Endothelial cell of umbilical vein (primary cell): Measurements from ENCODE around the gene DDX42. TPM values are rescaled to one million over a fixed set of nuclear protein-coding genes. Genes with fewer than 3 reads are reported as not detected.

Experiments
- BruUV-seq: library from RNA; stranded (reverse); fragments of 400-500 nt; replicated peaks from 2 replicates; lab custom pipeline; 2021; lab: Mats Ljungman, UMichigan
- CTCF ChIA-PET: fragments of 300-600, 350-600 bp; sonication (Branson Sonifier 250); formaldehyde crosslinking; loops from one replicate; lab custom pipeline; 2021; ENCODE audit warnings: antibody characterized with exemption, inconsistent platforms; lab: Charles Lee
- POLR2A ChIA-PET: fragments of 300-600, 350-600 bp; sonication (Branson Sonifier 250); formaldehyde crosslinking; loops from one replicate; lab custom pipeline; 2021; ENCODE audit warnings: antibody characterized with exemption, inconsistent platforms; lab: Charles Lee
- DNase-seq: peaks from one replicate; pipeline ENCODE4 v3.0.0-alpha.2; 2011; ENCODE audit warnings: low read depth, low spot score
- FAIRE-seq: peaks from 2 replicates; lab custom pipeline; 2011; peaks lifted over from hg19 to GRCh38; lab: Jason Lieb, UNC
- H2AFZ ChIP-seq: 2 replicates; pipeline ENCODE4 v1.6.0; 2012; ENCODE audit warnings: low read depth, low read length, control low read depth, inconsistent platforms
- H3K27ac ChIP-seq: 2 replicates; pipeline ENCODE4 v1.5.1; 2011; ENCODE audit warnings: low read depth, mild to moderate bottlenecking, control low read depth, low read length, moderate library complexity; ENCODE audit not compliant: insufficient read depth
- H3K27me3 ChIP-seq, 2 experiments: 2 replicates each; pipeline versions ENCODE4 v1.6.0 to v1.6.1; 2011; ENCODE audit warnings: low read length in 2 of 2, mixed read lengths in 1 of 2; ENCODE audit not compliant: control insufficient read depth in 2 of 2, insufficient read depth in 2 of 2
- H3K36me3 ChIP-seq, 2 experiments: 2 replicates in 1 of 2; 3 replicates in 1 of 2; pipeline ENCODE4 v1.5.1; 2011; ENCODE audit warnings: low read length in 2 of 2, mild to moderate bottlenecking in 1 of 2, moderate library complexity in 1 of 2; ENCODE audit not compliant: control insufficient read depth in 2 of 2, insufficient read depth in 2 of 2; ENCODE audit errors: extremely low read depth in 1 of 2
- H3K4me1 ChIP-seq: 3 replicates; pipeline ENCODE4 v1.5.1; 2011; ENCODE audit warnings: mild to moderate bottlenecking, low read length; ENCODE audit not compliant: control insufficient read depth, insufficient read depth; ENCODE audit errors: extremely low read depth
- H3K4me2 ChIP-seq: 2 replicates; pipeline ENCODE4 v1.6.1; 2011; ENCODE audit warnings: low read length, control low read depth, mixed read lengths; ENCODE audit not compliant: insufficient read depth
- H3K4me3 ChIP-seq, 3 experiments: fragments of 200-600 bp in 1 of 3; sonication (generic), shearing (Covaris generic) in 1 of 3; replicated peaks in 1 of 3; 2 replicates each; pipeline ENCODE4 v1.5.1; 2011 to 2016; ENCODE audit warnings: control low read depth in 3 of 3, low read length in 3 of 3, mild to moderate bottlenecking in 2 of 3, inconsistent platforms in 1 of 3, low read depth in 1 of 3, moderate library complexity in 1 of 3; ENCODE audit not compliant: insufficient read depth in 1 of 3
- H3K79me2 ChIP-seq: 2 replicates; pipeline ENCODE4 v1.6.0; 2012; ENCODE audit warnings: low read length, inconsistent platforms; ENCODE audit not compliant: control insufficient read depth, insufficient read depth
- H3K9ac ChIP-seq: replicated peaks from 2 replicates; pipeline ENCODE3; 2011; ENCODE audit warnings: low read length, control low read depth; ENCODE audit not compliant: insufficient read depth; ENCODE audit errors: extremely low read depth
- H3K9me1 ChIP-seq: replicated peaks from 3 replicates; pipeline ENCODE4 v1.6.0; 2011; ENCODE audit warnings: mild to moderate bottlenecking, low read length; ENCODE audit not compliant: control insufficient read depth, insufficient read depth; ENCODE audit errors: extremely low read depth
- H3K9me3 ChIP-seq: replicated peaks from 2 replicates; pipeline ENCODE4 v1.5.1; 2012; ENCODE audit warnings: low read length, inconsistent platforms; ENCODE audit not compliant: control insufficient read depth, insufficient read depth
- H4K20me1 ChIP-seq: replicated peaks from 2 replicates; pipeline ENCODE3; 2011; ENCODE audit warnings: mild to moderate bottlenecking, low read length; ENCODE audit not compliant: control insufficient read depth, insufficient read depth; ENCODE audit errors: extremely low read depth
- CTCF ChIP-seq, 2 donors: IDR thresholded peaks; 1 replicate in 1 of 2; 2 replicates in 1 of 2; pipeline ENCODE4 v1.5.1; 2011; ENCODE audit warnings: low read length in 2 of 2, mild to moderate bottlenecking in 2 of 2, moderate library complexity in 2 of 2, control low read depth in 1 of 2, inconsistent platforms in 1 of 2, low read depth in 1 of 2; ENCODE audit not compliant: insufficient read depth in 1 of 2; ENCODE audit errors: extremely low read depth in 1 of 2
- EZH2 ChIP-seq: IDR thresholded peaks from 2 replicates; pipeline ENCODE4 v1.6.1; 2012; ENCODE audit warnings: borderline replicate concordance, low read depth, mild to moderate bottlenecking, moderate library complexity, low read length, inconsistent platforms; ENCODE audit not compliant: severe bottlenecking
- FOS ChIP-seq: IDR thresholded peaks from 2 replicates; pipeline ENCODE4 v1.6.1; 2011; ENCODE audit warnings: mild to moderate bottlenecking, low read length, moderate library complexity, borderline replicate concordance; ENCODE audit not compliant: insufficient read depth
- GATA2 ChIP-seq: IDR thresholded peaks from 2 replicates; pipeline ENCODE4 v1.7.0; 2011; ENCODE audit warnings: low read depth, mild to moderate bottlenecking, moderate library complexity, mixed read lengths, low read length; ENCODE audit not compliant: insufficient read length, insufficient read depth
- JUN ChIP-seq: IDR thresholded peaks from 2 replicates; pipeline ENCODE4 v1.6.1; 2011; ENCODE audit warnings: borderline replicate concordance, low read depth; ENCODE audit not compliant: insufficient read length, insufficient read depth
- MAX ChIP-seq: IDR thresholded peaks from 2 replicates; pipeline ENCODE4 v1.6.1; 2011; ENCODE audit not compliant: insufficient read depth, insufficient read length
- MYC ChIP-seq: IDR thresholded peaks from one replicate; pipeline ENCODE4 v1.6.1; 2011; ENCODE audit warnings: mild to moderate bottlenecking, low read depth, low read length
- POLR2A ChIP-seq: IDR thresholded peaks from 2 replicates; pipeline ENCODE4 v1.6.1; 2012; ENCODE audit warnings: low read depth, mild to moderate bottlenecking, control low read depth, low read length
- POLR2AphosphoS5 ChIP-seq: IDR thresholded peaks from 2 replicates; pipeline ENCODE4 v1.6.1; 2012; ENCODE audit warnings: low read depth, mild to moderate bottlenecking, control low read depth, low read length, moderate library complexity; ENCODE audit not compliant: insufficient read depth
- dilution Hi-C: fragments of 300-500 bp; cut with MboI; formaldehyde crosslinking; loops from one replicate; pipeline ENCODE4 v1.15.0; 2019; ENCODE audit warnings: low sequenced_read_pairs; ENCODE audit not compliant: extremely low pct_ligation_motif_present
- intact Hi-C: fragments of 100-400 bp; cut with micrococcal nuclease; formaldehyde crosslinking; loops from one replicate; pipeline ENCODE4 v1.10.0; 2022
- polyA plus RNA-seq, 4 experiments: library from polyadenylated mRNA; depleted of rRNA in 3 of 4; stranded (reverse) in 3 of 4; unstranded in 1 of 4; fragments of >200 nt; gene quantifications; 2 replicates each; pipeline versions ENCODE4 v1.2.1 to v1.2.3, GENCODE V29; 2011 to 2012; ENCODE audit warnings: missing spikeins in 1 of 4
- total RNA-seq: library from RNA; stranded (reverse); gene quantifications from 2 replicates; pipeline ENCODE4 v1.2.3, GENCODE V29; 2021

Gene DDX42
- total and polyA plus RNA-seq, 2 donors (not counting 3 experiments of a cell fraction or from before 2014, with no cell fraction given) = 48.1 to 124 TPM

- Histone ChIP-seq H3K9me1 (no peaks in the 10 kb centered on the region), H3K27ac (peak overlapping the region; percentile 38), H3K4me1 (peaks cover 24% of the 10 kb centered on the region), H3K4me3 (peak overlapping the region; percentile 56 to 86 (median 77)), H3K79me2 (peaks cover 43% of the 10 kb centered on the region), H4K20me1 (no peaks in the 10 kb centered on the region), H3K9me3 (no peaks in the 10 kb centered on the region), H3K27me3 (no peaks in the 10 kb centered on the region), H3K4me2 (peak overlapping the region; percentile 84), H3K36me3 (no peaks in the 10 kb centered on the region), H3K9ac (peak overlapping the region; percentile 75), H2AFZ (peak overlapping the region; percentile 70)
- dilution Hi-C loops = no loop called here
- BruUV-seq = no TSS peak
- POLR2A ChIA-PET = no interaction called here
- CTCF ChIA-PET = interaction anchor here (0.6 to 1.1 kb wide), 5 partner anchors 9 to 24 kb away, joined by 3 to 4 read pairs (median 3); no protein-coding TSS in a partner anchor
- TF ChIP-seq CTCF (IDR thresholded peaks at IDR 0.05; ENCODE audit: extremely low read depth in 1 of 2, insufficient read depth in 1 of 2, low read depth in 1 of 2, low read length in 2 of 2) = no peak
- TF ChIP-seq MAX = no peak
- TF ChIP-seq MYC = no peak
- TF ChIP-seq JUN = no peak
- no peak for TF ChIP-seq POLR2A
- no peak for TF ChIP-seq FOS
- no peak for TF ChIP-seq POLR2AphosphoS5
- TF ChIP-seq GATA2 = no peak
- no peak for TF ChIP-seq EZH2
- DNase-seq (peak; percentile 44), FAIRE-seq (no peak)
- intact Hi-C loops = no loop called here
These were observed 68.2 kb downstream of the DDX42 start for GRCh38 chr17:63842173-63842539.
